ENCODE measurements around the gene ZNF584.

ZNF584 gene

DNA sequence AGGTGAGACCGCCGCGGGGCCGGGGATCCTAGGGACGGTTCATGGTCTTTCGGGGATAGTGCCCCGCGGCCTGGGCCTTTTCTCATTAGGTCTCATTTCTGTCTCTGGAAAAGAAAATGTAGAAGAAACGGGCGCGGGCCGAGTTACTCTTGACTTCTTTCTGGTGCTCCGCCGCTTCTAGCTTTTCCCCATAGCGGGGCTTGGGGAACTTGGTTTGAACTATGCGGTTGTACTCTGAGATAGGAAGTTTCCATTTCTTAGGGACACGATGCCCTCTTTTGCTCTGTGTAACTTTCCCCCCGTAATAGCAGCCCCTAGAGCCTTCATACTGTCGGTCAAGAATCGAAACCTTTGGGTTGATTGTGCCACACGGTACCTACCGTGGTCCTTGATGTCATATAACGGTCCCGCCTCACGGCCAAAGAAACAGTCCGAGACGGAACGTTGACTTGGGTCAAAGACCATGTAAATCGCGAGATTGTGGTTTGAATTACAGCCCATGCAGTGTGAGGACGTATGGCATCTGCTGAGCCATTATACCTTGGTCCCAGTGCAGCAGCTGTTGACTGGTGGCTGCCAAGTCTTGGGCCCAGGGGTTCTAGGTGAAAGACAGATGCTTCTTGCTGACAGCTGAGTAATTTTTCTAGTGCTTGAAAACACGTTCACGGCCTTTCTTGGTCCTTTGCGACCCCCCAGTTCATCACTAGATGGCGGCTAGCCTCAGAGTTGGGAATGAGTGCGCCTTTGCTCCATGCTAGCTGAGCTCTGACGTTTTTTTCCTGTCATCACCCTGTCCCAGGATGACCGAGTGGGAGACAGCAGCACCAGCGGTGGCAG, 20.9 kb upstream of the ZNF584 start:
- Histone ChIP-seq H3K9ac (ENCODE audit: low read length) (peak overlapping the region; percentile 93), H3K36me3 (ENCODE audit: control insufficient read depth, insufficient read depth, low read length) (peaks cover 43% of the 10 kb centered on the region), H3K4me3 (ENCODE audit: low read depth, low read length) (peak overlapping the region; percentile 99), H3K4me1 (ENCODE audit: control insufficient read depth, insufficient read depth, low read length) (peaks cover 18% of the 10 kb centered on the region), H3K27me3 (ENCODE audit: control insufficient read depth, insufficient read depth, low read length) (no peaks in the 10 kb centered on the region), H3K27ac (ENCODE audit: low read depth, low read length) (peak overlapping the region; percentile 54; the same call in 1 of the 2 replicates), H3K9me3 (ENCODE audit: control insufficient read depth, insufficient read depth, low read depth, low read length) (no peaks in the 10 kb centered on the region)

DNA sequence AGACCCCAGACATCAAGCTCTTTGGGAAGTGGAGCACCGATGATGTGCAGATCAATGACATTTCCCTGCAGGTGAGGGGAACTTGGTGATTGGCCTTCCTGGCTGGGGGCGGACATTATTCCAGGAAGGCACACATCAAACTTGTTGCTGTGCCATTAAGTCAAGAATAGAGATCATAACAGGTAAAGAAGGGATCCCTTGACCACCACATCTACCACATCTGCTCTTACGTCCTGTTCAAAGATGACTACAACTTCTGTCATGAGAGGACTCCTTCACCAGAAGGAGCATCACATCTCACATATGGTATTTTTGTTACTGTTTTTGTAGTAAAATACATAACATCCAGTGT, 20.3 kb upstream of the ZNF584 start:
- Histone ChIP-seq H3K27me3 (ENCODE audit: control insufficient read depth, insufficient read depth, low read length) (no peaks in the 10 kb centered on the region), H3K9ac (ENCODE audit: low read length) (peak overlapping the region; percentile 93), H3K27ac (ENCODE audit: low read depth, low read length) (no peak overlapping the region), H3K4me1 (ENCODE audit: control insufficient read depth, insufficient read depth, low read length) (peaks cover 18% of the 10 kb centered on the region), H3K4me3 (ENCODE audit: low read depth, low read length) (peak overlapping the region; percentile 99), H3K9me3 (ENCODE audit: control insufficient read depth, insufficient read depth, low read depth, low read length) (no peaks in the 10 kb centered on the region), H3K36me3 (ENCODE audit: control insufficient read depth, insufficient read depth, low read length) (peaks cover 49% of the 10 kb centered on the region)

GRCh38 chr19:58392945-58393724, 15.3 kb upstream of the ZNF584 start:
- no peaks in the 10 kb centered on the region for H3K9me3 ChIP-seq (ENCODE audit: control insufficient read depth, insufficient read depth, low read depth, low read length)
- H3K4me3 ChIP-seq (ENCODE audit: low read depth, low read length): no peak overlapping the region
- peaks cover 16% of the 10 kb centered on the region for H3K27me3 ChIP-seq (ENCODE audit: control insufficient read depth, insufficient read depth, low read length)
- H3K36me3 ChIP-seq (ENCODE audit: control insufficient read depth, insufficient read depth, low read length): peaks cover 61% of the 10 kb centered on the region
- peaks cover 15% of the 10 kb centered on the region for H3K4me1 ChIP-seq (ENCODE audit: control insufficient read depth, insufficient read depth, low read length)
- H3K27ac ChIP-seq (ENCODE audit: low read depth, low read length): no peak overlapping the region
- H3K9ac ChIP-seq (ENCODE audit: low read length): no peak overlapping the region

GRCh38 chr19:58393725-58394033, 14.8 kb upstream of the ZNF584 start:
- Histone ChIP-seq H3K4me3 (ENCODE audit: low read depth, low read length) (no peak overlapping the region), H3K27me3 (ENCODE audit: control insufficient read depth, insufficient read depth, low read length) (peaks cover 16% of the 10 kb centered on the region), H3K27ac (ENCODE audit: low read depth, low read length) (no peak overlapping the region), H3K4me1 (ENCODE audit: control insufficient read depth, insufficient read depth, low read length) (peaks cover 12% of the 10 kb centered on the region; the same call in 1 of the 2 replicates), H3K9ac (ENCODE audit: low read length) (no peak overlapping the region), H3K9me3 (ENCODE audit: control insufficient read depth, insufficient read depth, low read depth, low read length) (no peaks in the 10 kb centered on the region), H3K36me3 (ENCODE audit: control insufficient read depth, insufficient read depth, low read length) (peaks cover 56% of the 10 kb centered on the region)

DNA sequence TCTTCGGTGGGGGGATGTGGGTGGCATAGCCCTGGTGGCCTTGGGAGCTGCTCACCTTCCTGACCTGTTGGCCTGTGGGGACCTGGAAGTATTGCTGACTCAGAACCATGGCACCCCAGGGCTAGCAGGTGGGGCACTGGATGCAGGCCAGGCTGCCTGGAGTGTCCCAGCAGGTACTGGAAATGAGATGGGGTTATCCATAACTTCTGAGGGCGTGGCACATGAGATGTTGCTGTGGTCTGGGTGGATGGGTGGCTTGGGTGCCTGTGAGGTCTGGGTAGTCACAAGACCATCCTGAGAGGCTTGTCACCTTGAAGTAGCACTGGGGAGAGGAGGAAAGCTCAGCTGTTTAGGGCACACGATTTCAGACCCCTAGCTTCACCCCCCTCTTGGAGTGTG, 13.6 kb upstream of the ZNF584 start:
- Histone ChIP-seq H3K36me3 (ENCODE audit: control insufficient read depth, insufficient read depth, low read length) (peaks cover 48% of the 10 kb centered on the region), H3K4me3 (ENCODE audit: low read depth, low read length) (no peak overlapping the region), H3K27me3 (ENCODE audit: control insufficient read depth, insufficient read depth, low read length) (peaks cover 16% of the 10 kb centered on the region), H3K4me1 (ENCODE audit: control insufficient read depth, insufficient read depth, low read length) (peaks cover 9% of the 10 kb centered on the region; the same call in 1 of the 2 replicates), H3K9ac (ENCODE audit: low read length) (no peak overlapping the region), H3K9me3 (ENCODE audit: control insufficient read depth, insufficient read depth, low read depth, low read length) (no peaks in the 10 kb centered on the region), H3K27ac (ENCODE audit: low read depth, low read length) (no peak overlapping the region)

DNA sequence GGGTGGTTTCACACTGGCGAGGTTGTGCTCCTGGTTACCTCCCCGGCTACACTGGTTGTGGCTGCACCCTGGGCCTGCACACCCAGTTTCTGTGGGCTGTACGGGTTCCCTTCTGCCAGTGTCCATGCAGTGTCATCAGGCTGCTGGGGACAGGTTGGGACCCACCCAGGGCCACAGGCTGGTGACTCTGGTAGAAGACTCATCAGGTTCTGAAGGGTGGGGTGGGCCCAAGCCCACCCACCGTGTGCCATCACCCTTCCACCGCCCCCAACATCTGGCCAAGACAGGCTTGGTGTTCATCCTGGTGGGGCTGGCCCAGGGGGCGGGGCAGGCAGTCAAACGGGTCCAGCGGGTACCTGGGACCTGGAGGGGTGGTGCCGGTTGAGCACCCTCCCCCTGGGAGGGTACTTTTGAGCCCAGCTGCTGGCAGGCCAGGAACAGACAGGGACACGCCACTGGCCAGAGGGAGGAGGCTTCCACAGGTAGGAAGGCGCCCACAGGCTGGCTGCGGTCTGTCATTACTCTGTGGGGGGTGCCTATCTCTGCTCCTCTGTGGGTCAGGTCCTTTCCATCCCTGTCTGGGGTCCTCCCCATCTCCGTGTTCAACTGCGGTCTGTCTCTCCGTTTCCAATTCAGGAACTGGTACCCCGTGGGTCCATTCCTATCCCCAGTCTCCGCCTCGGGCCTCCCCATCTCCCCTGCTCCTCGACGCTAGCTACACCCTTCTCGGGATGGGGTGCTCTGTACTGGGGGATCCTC, 13.1 kb upstream of the ZNF584 start, which contains the start of gene RNF225:
TSS of gene RNF225 (plus strand) at position 437 of the 759 bp plus-strand sequence. CDS start 434 bp downstream, outside the sequence.
- Histone ChIP-seq H3K9ac (ENCODE audit: low read length) (peak within 1 kb of the TSS; percentile 56), H3K4me1 (ENCODE audit: control insufficient read depth, insufficient read depth, low read length) (peaks cover 11% of the 10 kb centered on the region), H3K36me3 (ENCODE audit: control insufficient read depth, insufficient read depth, low read length) (peaks cover 43% of the 10 kb centered on the region), H3K9me3 (ENCODE audit: control insufficient read depth, insufficient read depth, low read depth, low read length) (no peaks in the 10 kb centered on the region), H3K27me3 (ENCODE audit: control insufficient read depth, insufficient read depth, low read length) (peaks cover 19% of the 10 kb centered on the region), H3K4me3 (ENCODE audit: low read depth, low read length) (peak within 1 kb of the TSS; percentile 64), H3K27ac (ENCODE audit: low read depth, low read length) (no peak within 1 kb of the TSS)

DNA sequence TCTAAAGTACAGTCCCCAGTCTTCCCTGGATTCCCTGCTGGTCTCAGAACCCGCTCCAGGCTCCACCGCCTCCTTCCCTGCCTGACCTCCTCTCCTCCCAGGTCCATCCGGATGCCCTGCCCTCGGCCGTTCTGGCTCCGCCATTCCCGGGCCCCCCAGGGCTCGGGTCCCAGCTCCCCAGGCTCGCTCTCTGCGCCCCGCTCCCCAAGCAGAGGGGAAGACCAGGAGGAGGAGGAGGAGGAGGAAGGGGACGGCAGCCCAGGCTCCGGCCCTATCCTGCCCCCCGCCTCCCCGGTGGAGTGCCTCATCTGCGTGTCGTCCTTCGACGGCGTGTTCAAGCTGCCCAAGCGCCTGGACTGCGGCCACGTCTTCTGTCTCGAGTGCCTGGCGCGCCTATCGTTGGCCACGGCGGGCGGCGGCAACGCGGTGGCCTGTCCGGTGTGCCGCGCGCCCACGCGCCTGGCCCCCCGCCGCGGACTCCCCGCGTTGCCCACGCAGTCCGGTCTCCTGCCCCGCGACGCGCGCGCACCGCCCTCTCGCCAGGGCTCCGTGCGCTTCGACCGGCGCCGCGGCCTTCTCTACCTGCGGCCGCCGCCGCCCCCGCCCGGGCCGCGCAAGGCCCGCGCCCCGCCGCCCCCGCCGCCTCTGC, 12.3 kb upstream of the ZNF584 start:
- peak overlapping the region; percentile 64 for H3K4me3 ChIP-seq (ENCODE audit: low read depth, low read length)

GRCh38 chr19:58396691-58397532, 11.5 kb upstream of the ZNF584 start:
- Histone ChIP-seq H3K27ac (ENCODE audit: low read depth, low read length) (no peak overlapping the region), H3K36me3 (ENCODE audit: control insufficient read depth, insufficient read depth, low read length) (peaks cover 31% of the 10 kb centered on the region), H3K27me3 (ENCODE audit: control insufficient read depth, insufficient read depth, low read length) (peaks cover 20% of the 10 kb centered on the region), H3K9ac (ENCODE audit: low read length) (no peak overlapping the region), H3K4me3 (ENCODE audit: low read depth, low read length) (peak overlapping the region; percentile 64; the same call in 1 of the 2 replicates), H3K9me3 (ENCODE audit: control insufficient read depth, insufficient read depth, low read depth, low read length) (no peaks in the 10 kb centered on the region), H3K4me1 (ENCODE audit: control insufficient read depth, insufficient read depth, low read length) (peaks cover 17% of the 10 kb centered on the region)

More for the DNA sequence above, 12.3 kb upstream of the ZNF584 start:
- Histone ChIP-seq H3K27me3 (ENCODE audit: control insufficient read depth, insufficient read depth, low read length) (peaks cover 20% of the 10 kb centered on the region), H3K9me3 (ENCODE audit: control insufficient read depth, insufficient read depth, low read depth, low read length) (no peaks in the 10 kb centered on the region), H3K36me3 (ENCODE audit: control insufficient read depth, insufficient read depth, low read length) (peaks cover 36% of the 10 kb centered on the region), H3K9ac (ENCODE audit: low read length) (peak overlapping the region; percentile 56), H3K4me1 (ENCODE audit: control insufficient read depth, insufficient read depth, low read length) (peaks cover 17% of the 10 kb centered on the region), H3K27ac (ENCODE audit: low read depth, low read length) (no peak overlapping the region)

- H3K27me3 ChIP-seq (ENCODE audit: control insufficient read depth, insufficient read depth, low read length): peaks cover 20% of the 10 kb centered on the region
- H3K4me3 ChIP-seq (ENCODE audit: low read depth, low read length): no peak overlapping the region
- no peak overlapping the region for H3K9ac ChIP-seq (ENCODE audit: low read length)
- no peak overlapping the region for H3K27ac ChIP-seq (ENCODE audit: low read depth, low read length)
- H3K4me1 ChIP-seq (ENCODE audit: control insufficient read depth, insufficient read depth, low read length): peaks cover 17% of the 10 kb centered on the region
- peaks cover 25% of the 10 kb centered on the region for H3K36me3 ChIP-seq (ENCODE audit: control insufficient read depth, insufficient read depth, low read length)
- no peaks in the 10 kb centered on the region for H3K9me3 ChIP-seq (ENCODE audit: control insufficient read depth, insufficient read depth, low read depth, low read length)
Measured at GRCh38 chr19:58397533-58398037, 10.9 kb upstream of the ZNF584 start.

- Histone ChIP-seq H3K4me3 (ENCODE audit: low read depth, low read length) (no peak overlapping the region), H3K36me3 (ENCODE audit: control insufficient read depth, insufficient read depth, low read length) (peaks cover 20% of the 10 kb centered on the region), H3K9me3 (ENCODE audit: control insufficient read depth, insufficient read depth, low read depth, low read length) (no peaks in the 10 kb centered on the region), H3K4me1 (ENCODE audit: control insufficient read depth, insufficient read depth, low read length) (peaks cover 17% of the 10 kb centered on the region), H3K9ac (ENCODE audit: low read length) (no peak overlapping the region), H3K27me3 (ENCODE audit: control insufficient read depth, insufficient read depth, low read length) (peaks cover 20% of the 10 kb centered on the region), H3K27ac (ENCODE audit: low read depth, low read length) (no peak overlapping the region)
Measured at GRCh38 chr19:58398087-58398486, 10.4 kb upstream of the ZNF584 start.
